Prostate gland (tissue), 2 donors: Measurements from ENCODE around the gene DMRT1. TPM values are rescaled to one million over a fixed set of nuclear protein-coding genes. Genes with fewer than 3 reads are reported as not detected.

Experiments
- DNase-seq: peaks from one replicate; pipeline ENCODE4 v3.0.0-alpha.2; 2019; ENCODE audit warnings: low spot score
- H3K27ac ChIP-seq, 2 donors: fragments of 200-600 bp; sonication (generic); 2 replicates each; pipeline ENCODE4 v1.5.1; 2017 to 2019
- H3K27me3 ChIP-seq: fragments of 200-600 bp; sonication (generic); replicated peaks from 2 replicates; pipeline ENCODE4 v1.5.1; 2019; ENCODE audit not compliant: insufficient read depth
- H3K36me3 ChIP-seq, 2 donors: fragments of 200-600 bp; sonication (generic); 1 replicate in 1 of 2; 2 replicates in 1 of 2; pipeline versions ENCODE4 v1.5.1 to v1.8.1; 2017 to 2019
- H3K4me1 ChIP-seq: fragments of 200-600 bp; sonication (generic); replicated peaks from 2 replicates; pipeline ENCODE4 v1.5.1; 2019
- H3K4me3 ChIP-seq, 2 donors: fragments of 200-600 bp; sonication (generic); 2 replicates each; pipeline ENCODE4 v1.5.1; 2017 to 2019
- H3K9me3 ChIP-seq: fragments of 200-600 bp; sonication (generic); 2 replicates; pipeline ENCODE4 v1.5.1; 2017
- POLR2A ChIP-seq: fragments of 450-650 bp; IDR thresholded peaks from one replicate; pipeline ENCODE4 v1.6.1; 2016; ENCODE audit warnings: antibody characterized with exemption, mild to moderate bottlenecking
- POLR2AphosphoS5 ChIP-seq: sonication (generic); formaldehyde crosslinking; IDR thresholded peaks from one replicate; pipeline ENCODE4 v1.6.1; 2017; ENCODE audit warnings: antibody characterized with exemption
- WGBS: methylation state at CpG from one replicate; pipeline ENCODE4 v1.1.5; 2018; 5-methylcytosine and 5-hydroxymethylcytosine counted together
- intact Hi-C: fragments of 100-400 bp; cut with DNase I; formaldehyde crosslinking; loops from one replicate; pipeline ENCODE4 v1.14.2; 2022
- total RNA-seq, 2 donors: library from RNA; depleted of rRNA; stranded (reverse); fragments of >200 nt; gene quantifications; one replicate each; pipeline ENCODE4 v1.1.0, GENCODE V29; 2016
- TF ChIP-seq, protein P1 (sequence below), 4 experiments: fragments of 200-600 bp in 2 of 4; fragments of 450-650 bp in 2 of 4; sonication (generic) in 2 of 4; IDR thresholded peaks; 1 replicate in 3 of 4; 2 replicates in 1 of 4; pipeline ENCODE4 v1.5.1; 2016 to 2019; ENCODE audit warnings: antibody characterized with exemption in 4 of 4, mild to moderate bottlenecking in 2 of 4, moderate library complexity in 2 of 4

DMRT1 gene
- total RNA-seq, 2 donors from 2014 or later = 85.9 TPM; not detected in 1

GRCh38 chr9:800591-801150 lies 40.8 kb upstream of the DMRT1 start:
- Histone ChIP-seq H3K4me1 (peaks cover 11% of the 10 kb centered on the region), H3K27me3 (no peaks in the 10 kb centered on the region), H3K4me3 (no peak overlapping the region), H3K27ac (no peak overlapping the region), H3K36me3 (no peaks in the 10 kb centered on the region), H3K9me3 (no peaks in the 10 kb centered on the region)
- DNase-seq = no peak
- TF ChIP-seq, protein P1, sequence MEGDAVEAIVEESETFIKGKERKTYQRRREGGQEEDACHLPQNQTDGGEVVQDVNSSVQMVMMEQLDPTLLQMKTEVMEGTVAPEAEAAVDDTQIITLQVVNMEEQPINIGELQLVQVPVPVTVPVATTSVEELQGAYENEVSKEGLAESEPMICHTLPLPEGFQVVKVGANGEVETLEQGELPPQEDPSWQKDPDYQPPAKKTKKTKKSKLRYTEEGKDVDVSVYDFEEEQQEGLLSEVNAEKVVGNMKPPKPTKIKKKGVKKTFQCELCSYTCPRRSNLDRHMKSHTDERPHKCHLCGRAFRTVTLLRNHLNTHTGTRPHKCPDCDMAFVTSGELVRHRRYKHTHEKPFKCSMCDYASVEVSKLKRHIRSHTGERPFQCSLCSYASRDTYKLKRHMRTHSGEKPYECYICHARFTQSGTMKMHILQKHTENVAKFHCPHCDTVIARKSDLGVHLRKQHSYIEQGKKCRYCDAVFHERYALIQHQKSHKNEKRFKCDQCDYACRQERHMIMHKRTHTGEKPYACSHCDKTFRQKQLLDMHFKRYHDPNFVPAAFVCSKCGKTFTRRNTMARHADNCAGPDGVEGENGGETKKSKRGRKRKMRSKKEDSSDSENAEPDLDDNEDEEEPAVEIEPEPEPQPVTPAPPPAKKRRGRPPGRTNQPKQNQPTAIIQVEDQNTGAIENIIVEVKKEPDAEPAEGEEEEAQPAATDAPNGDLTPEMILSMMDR (IDR thresholded peaks at IDR 0.05) = no peak
- TF ChIP-seq POLR2A (no peak), POLR2AphosphoS5 (no peak)
- intact Hi-C loops = no loop called here
- WGBS = 71% methylated on average over 9 of the region's 9 CpGs

DNA sequence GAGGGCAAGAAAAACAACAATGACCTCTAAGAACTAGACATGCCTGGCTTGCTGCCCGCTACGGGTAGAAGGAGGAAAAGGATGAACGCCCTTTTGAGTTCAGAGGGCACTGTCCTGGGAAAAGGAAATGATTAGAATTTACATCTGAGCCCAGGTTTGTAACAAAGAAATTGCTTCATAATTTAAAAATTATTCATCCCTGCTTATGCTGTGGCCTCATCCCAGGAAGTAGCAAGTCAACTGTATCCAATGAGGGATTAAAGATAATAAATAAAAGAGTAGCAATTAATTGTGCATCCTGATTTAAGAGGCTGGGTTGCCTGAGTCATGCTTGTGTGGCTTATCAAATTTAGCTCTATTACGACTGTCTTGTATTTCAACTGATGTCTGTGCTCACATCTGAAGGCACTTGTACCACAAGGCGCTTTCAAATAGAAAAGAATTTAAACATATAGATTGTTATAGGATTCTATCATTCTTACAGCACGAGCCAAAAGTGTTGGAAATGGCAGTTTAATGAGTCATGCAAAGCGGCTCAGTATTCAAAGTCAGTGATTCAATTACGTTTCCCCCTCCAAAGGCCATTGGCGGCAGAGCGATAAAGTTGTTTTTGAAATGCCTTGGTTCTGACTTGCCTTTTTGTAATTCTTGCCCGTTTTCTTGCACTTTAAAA lies 40.0 kb upstream of the DMRT1 start:
- Histone ChIP-seq H3K4me1 (peaks cover 11% of the 10 kb centered on the region), H3K27ac (peak overlapping the region in 1 of 2 donors; percentile 10), H3K36me3 (no peaks in the 10 kb centered on the region), H3K4me3 (no peak overlapping the region), H3K27me3 (no peaks in the 10 kb centered on the region), H3K9me3 (no peaks in the 10 kb centered on the region)
- no peak for DNase-seq
- no peak for TF ChIP-seq POLR2AphosphoS5
- TF ChIP-seq, protein P1 (IDR thresholded peaks at IDR 0.05) = no peak
- no peak for TF ChIP-seq POLR2A
- intact Hi-C loops = no loop called here
- WGBS = 34% methylated on average over 11 of the region's 11 CpGs

DNA sequence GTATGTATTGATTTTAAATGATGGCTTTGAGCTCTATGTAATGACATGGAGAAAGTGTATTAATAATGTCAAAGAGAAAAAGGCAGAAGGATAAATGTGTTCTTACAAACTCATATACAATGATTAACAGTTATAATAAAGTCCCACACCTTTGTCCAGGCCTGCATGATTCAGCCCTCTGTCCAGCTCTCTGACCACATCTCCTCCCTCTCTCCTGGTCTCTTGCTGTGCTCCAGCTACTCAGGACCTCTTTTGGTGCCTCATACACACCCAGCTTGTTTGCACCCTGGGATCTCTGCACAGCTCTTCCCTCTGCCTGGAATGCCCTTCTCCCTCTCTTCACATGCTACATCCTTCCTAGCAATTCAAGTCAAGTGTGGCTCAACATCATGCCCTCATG lies 37.5 kb upstream of the DMRT1 start:
- intact Hi-C loops = no loop called here
- TF ChIP-seq, protein P1 (IDR thresholded peaks at IDR 0.05) = no peak
- no peak for TF ChIP-seq POLR2AphosphoS5
- TF ChIP-seq POLR2A = no peak
- Histone ChIP-seq H3K4me1 (peaks cover 11% of the 10 kb centered on the region), H3K36me3 (no peaks in the 10 kb centered on the region), H3K9me3 (no peaks in the 10 kb centered on the region), H3K27me3 (no peaks in the 10 kb centered on the region), H3K4me3 (no peak overlapping the region), H3K27ac (no peak overlapping the region)
- DNase-seq = no peak

- no peaks in the 10 kb centered on the region for H3K36me3 ChIP-seq
- intact Hi-C loops = no loop called here
- TF ChIP-seq POLR2A = no peak
- TF ChIP-seq, protein P1 (IDR thresholded peaks at IDR 0.05) = no peak
- TF ChIP-seq POLR2AphosphoS5 = no peak
These were observed 36.3 kb upstream of the DMRT1 start for GRCh38 chr9:805151-805550.

More at GRCh38 chr9:805151-805550, 36.3 kb upstream of the DMRT1 start:
- Histone ChIP-seq H3K27ac (no peak overlapping the region), H3K4me1 (peaks cover 11% of the 10 kb centered on the region), H3K4me3 (no peak overlapping the region), H3K9me3 (no peaks in the 10 kb centered on the region), H3K27me3 (no peaks in the 10 kb centered on the region)
- WGBS = 72% methylated on average over 3 of the region's 3 CpGs
- no peak for DNase-seq
